LNCAP (cell line): Measurements from ENCODE around the gene PIM2.

Source experiments
- CTCF ChIP-seq: fragments of 450-650 bp; IDR thresholded peaks from 2 replicates; pipeline ENCODE4 v1.5.1; 2017; ENCODE audit warnings: mild to moderate bottlenecking

Gene PIM2

GRCh38 chrX:48918643-48919340 lies at the start of gene PIM2:
PIM2 (minus strand) TSS chrX:48919024; CDS start chrX:48918834, 190 bp downstream.
- no peak for TF ChIP-seq CTCF

- TF ChIP-seq CTCF, result no peak
Measured at GRCh38 chrX:48968377-48968776, 49.6 kb upstream of the PIM2 start.

GRCh38 chrX:48966796-48967579 lies 48.2 kb upstream of the PIM2 start:
- no peak for TF ChIP-seq CTCF

- no peak for TF ChIP-seq CTCF
Measured at GRCh38 chrX:48965959-48966358, 47.1 kb upstream of the PIM2 start.

GRCh38 chrX:48961585-48962091 lies 42.8 kb upstream of the PIM2 start:
- TF ChIP-seq CTCF, result no peak

GRCh38 chrX:48960291-48960690 lies 41.5 kb upstream of the PIM2 start:
- no peak for TF ChIP-seq CTCF

GRCh38 chrX:48958635-48959094 lies 39.8 kb upstream of the PIM2 start:
- no peak for TF ChIP-seq CTCF
